SJSA1 (cell line): ENCODE data around the gene NOL4L. TPM values are rescaled to one million over a fixed set of nuclear protein-coding genes. Genes with fewer than 3 reads are reported as not detected.

Experiments
- DNase-seq, 2 experiments: peaks; one replicate each; pipeline ENCODE4 v3.0.0-alpha.2; 2015 to 2020; ENCODE audit warnings: low spot score in 2 of 2, low read depth in 1 of 2
- H3K27ac ChIP-seq: fragments of 250-450 bp; sonication (Bioruptor Pico); 2 replicates; pipeline ENCODE4 v1.5.1; 2020; ENCODE audit warnings: mild to moderate bottlenecking, moderate library complexity
- H3K27me3 ChIP-seq: fragments of 250-450 bp; sonication (Bioruptor Pico); replicated peaks from 2 replicates; pipeline ENCODE4 v1.5.1; 2020; ENCODE audit warnings: mild to moderate bottlenecking, moderate library complexity
- H3K36me3 ChIP-seq: fragments of 250-450 bp; sonication (Bioruptor Pico); 2 replicates; pipeline ENCODE4 v1.5.1; 2020; ENCODE audit warnings: mild to moderate bottlenecking
- H3K4me1 ChIP-seq: fragments of 250-450 bp; sonication (Bioruptor Pico); replicated peaks from 2 replicates; pipeline ENCODE4 v1.6.1; 2021; ENCODE audit warnings: mild to moderate bottlenecking
- H3K4me3 ChIP-seq: fragments of 250-450 bp; sonication (Bioruptor Pico); 2 replicates; pipeline ENCODE4 v1.5.1; 2020; ENCODE audit warnings: mild to moderate bottlenecking
- H3K9me3 ChIP-seq: fragments of 250-450 bp; sonication (Bioruptor Pico); replicated peaks from 2 replicates; pipeline ENCODE4 v1.5.1; 2020; ENCODE audit warnings: mild to moderate bottlenecking
- total RNA-seq: library from RNA; depleted of rRNA; stranded (reverse); fragments of >200 nt; shearing (Covaris generic); gene quantifications from 2 replicates; pipeline ENCODE4 v1.2.3, GENCODE V29; 2014

NOL4L gene
- total RNA-seq, 1 experiment from 2014 or later = 11.4 TPM

GRCh38 chr20:32562495-32562911 lies 22.6 kb downstream of the NOL4L start:
- Histone ChIP-seq H3K9me3 (no peaks in the 10 kb centered on the region), H3K27ac (no peak overlapping the region), H3K4me3 (no peak overlapping the region), H3K36me3 (no peaks in the 10 kb centered on the region), H3K4me1 (peaks cover 16% of the 10 kb centered on the region), H3K27me3 (no peaks in the 10 kb centered on the region)
- DNase-seq = no peak

- no peak overlapping the region for H3K27ac ChIP-seq
- no peak overlapping the region for H3K4me3 ChIP-seq
- no peaks in the 10 kb centered on the region for H3K27me3 ChIP-seq
Measured at GRCh38 chr20:32560989-32561830, 23.9 kb downstream of the NOL4L start.

GRCh38 chr20:32560482-32560988 lies 24.6 kb downstream of the NOL4L start:
- Histone ChIP-seq H3K36me3 (no peaks in the 10 kb centered on the region), H3K4me1 (peaks cover 16% of the 10 kb centered on the region), H3K27ac (no peak overlapping the region), H3K4me3 (no peak overlapping the region), H3K27me3 (no peaks in the 10 kb centered on the region), H3K9me3 (no peaks in the 10 kb centered on the region)
- no peak for DNase-seq

More at GRCh38 chr20:32560989-32561830, 23.9 kb downstream of the NOL4L start:
- no peaks in the 10 kb centered on the region for H3K9me3 ChIP-seq
- DNase-seq = no peak
- H3K4me1 ChIP-seq = peaks cover 16% of the 10 kb centered on the region
- no peaks in the 10 kb centered on the region for H3K36me3 ChIP-seq

GRCh38 chr20:32559753-32560380 lies 25.3 kb downstream of the NOL4L start:
- peaks cover 18% of the 10 kb centered on the region for H3K4me1 ChIP-seq
- no peaks in the 10 kb centered on the region for H3K36me3 ChIP-seq
- peak; percentile 85 to 89 for DNase-seq
- no peak overlapping the region for H3K4me3 ChIP-seq
- peak overlapping the region; percentile 36 for H3K27ac ChIP-seq
- H3K27me3 ChIP-seq = no peaks in the 10 kb centered on the region
- H3K9me3 ChIP-seq = no peaks in the 10 kb centered on the region

GRCh38 chr20:32559205-32559752 lies 25.9 kb downstream of the NOL4L start:
- no peaks in the 10 kb centered on the region for H3K27me3 ChIP-seq
- no peak for DNase-seq
- H3K4me1 ChIP-seq = peaks cover 23% of the 10 kb centered on the region
- peak overlapping the region; percentile 36 for H3K27ac ChIP-seq
- H3K4me3 ChIP-seq = no peak overlapping the region
- H3K36me3 ChIP-seq = no peaks in the 10 kb centered on the region
- no peaks in the 10 kb centered on the region for H3K9me3 ChIP-seq

- H3K9me3 ChIP-seq = no peaks in the 10 kb centered on the region
- DNase-seq = no peak
- no peak overlapping the region for H3K27ac ChIP-seq
- peaks cover 25% of the 10 kb centered on the region for H3K4me1 ChIP-seq
- no peaks in the 10 kb centered on the region for H3K36me3 ChIP-seq
- no peaks in the 10 kb centered on the region for H3K27me3 ChIP-seq
- H3K4me3 ChIP-seq = no peak overlapping the region
Measured at GRCh38 chr20:32558526-32558925, 26.6 kb downstream of the NOL4L start.

- H3K27ac ChIP-seq = no peak overlapping the region
- no peak overlapping the region for H3K4me3 ChIP-seq
- no peak for DNase-seq
- H3K27me3 ChIP-seq = no peaks in the 10 kb centered on the region
- no peaks in the 10 kb centered on the region for H3K9me3 ChIP-seq
- peaks cover 25% of the 10 kb centered on the region for H3K4me1 ChIP-seq
- no peaks in the 10 kb centered on the region for H3K36me3 ChIP-seq
Measured at GRCh38 chr20:32557319-32557718, 27.8 kb downstream of the NOL4L start.

- no peaks in the 10 kb centered on the region for H3K9me3 ChIP-seq
- H3K4me1 ChIP-seq = peaks cover 25% of the 10 kb centered on the region
- no peaks in the 10 kb centered on the region for H3K27me3 ChIP-seq
- no peak overlapping the region for H3K27ac ChIP-seq
- H3K4me3 ChIP-seq = no peak overlapping the region
- no peaks in the 10 kb centered on the region for H3K36me3 ChIP-seq
- DNase-seq = no peak
Measured at GRCh38 chr20:32556312-32557184, 28.6 kb downstream of the NOL4L start.

GRCh38 chr20:32555584-32555983 lies 29.5 kb downstream of the NOL4L start:
- Histone ChIP-seq H3K9me3 (no peaks in the 10 kb centered on the region), H3K27ac (no peak overlapping the region), H3K36me3 (no peaks in the 10 kb centered on the region), H3K4me3 (no peak overlapping the region), H3K4me1 (peaks cover 25% of the 10 kb centered on the region), H3K27me3 (no peaks in the 10 kb centered on the region)
- DNase-seq = no peak

GRCh38 chr20:32554965-32555289 lies 30.2 kb downstream of the NOL4L start:
- no peaks in the 10 kb centered on the region for H3K27me3 ChIP-seq
- H3K9me3 ChIP-seq = no peaks in the 10 kb centered on the region
- H3K36me3 ChIP-seq = no peaks in the 10 kb centered on the region
- no peak overlapping the region for H3K4me3 ChIP-seq
- no peak for DNase-seq
- no peak overlapping the region for H3K27ac ChIP-seq
- H3K4me1 ChIP-seq = peaks cover 18% of the 10 kb centered on the region

- Histone ChIP-seq H3K9me3 (no peaks in the 10 kb centered on the region), H3K27ac (no peak overlapping the region), H3K27me3 (no peaks in the 10 kb centered on the region), H3K4me1 (peaks cover 8% of the 10 kb centered on the region), H3K4me3 (no peak overlapping the region), H3K36me3 (no peaks in the 10 kb centered on the region)
- no peak for DNase-seq
Measured at GRCh38 chr20:32553618-32554017, 31.5 kb downstream of the NOL4L start.

GRCh38 chr20:32551693-32552092 lies 33.4 kb downstream of the NOL4L start:
- H3K27me3 ChIP-seq = no peaks in the 10 kb centered on the region
- DNase-seq = no peak
- no peak overlapping the region for H3K27ac ChIP-seq
- peaks cover 8% of the 10 kb centered on the region for H3K4me1 ChIP-seq
- no peak overlapping the region for H3K4me3 ChIP-seq
- H3K36me3 ChIP-seq = no peaks in the 10 kb centered on the region
- no peaks in the 10 kb centered on the region for H3K9me3 ChIP-seq

GRCh38 chr20:32549842-32550241 lies 35.3 kb downstream of the NOL4L start:
- H3K27ac ChIP-seq = no peak overlapping the region
- H3K27me3 ChIP-seq = no peaks in the 10 kb centered on the region
- no peak for DNase-seq
- no peaks in the 10 kb centered on the region for H3K9me3 ChIP-seq
- no peak overlapping the region for H3K4me3 ChIP-seq
- H3K36me3 ChIP-seq = no peaks in the 10 kb centered on the region
- peaks cover 7% of the 10 kb centered on the region for H3K4me1 ChIP-seq
